Caco-2 (cell line): ENCODE measurements around the gene NKTR. TPM values are rescaled to one million over a fixed set of nuclear protein-coding genes. Genes with fewer than 3 reads are reported as not detected.

Experiments used
- BruUV-seq: library from RNA; stranded (reverse); fragments of 400-500 nt; replicated peaks from 2 replicates; lab custom pipeline; 2021; lab: Mats Ljungman, UMichigan
- CTCF ChIA-PET: fragments of 300-600 bp; sonication (Branson Sonifier 250); formaldehyde crosslinking; loops from one replicate; lab custom pipeline; 2022; ENCODE audit warnings: antibody characterized with exemption; lab: Charles Lee
- POLR2A ChIA-PET: fragments of 300-600 bp; sonication (Branson Sonifier 250); formaldehyde crosslinking; loops from one replicate; lab custom pipeline; 2022; ENCODE audit warnings: antibody characterized with exemption; lab: Charles Lee
- DNase-seq, 2 experiments: peaks; one replicate each; pipeline versions ENCODE4 v3.0.0 to v3.0.0-alpha.2; 2020 to 2022
- H3K27me3 ChIP-seq: replicated peaks from 2 replicates; pipeline ENCODE4 v1.6.0; 2011; ENCODE audit warnings: low read length; ENCODE audit not compliant: control insufficient read depth, insufficient read depth
- H3K36me3 ChIP-seq: 2 replicates; pipeline ENCODE4 v1.5.1; 2011; ENCODE audit warnings: low read length; ENCODE audit not compliant: control insufficient read depth, insufficient read depth
- H3K4me1 ChIP-seq: fragments of 250-450 bp; sonication (Bioruptor Pico); 2 replicates; pipeline ENCODE4 v1.5.1; 2020; ENCODE audit warnings: mild to moderate bottlenecking
- H3K4me3 ChIP-seq: 2 replicates; pipeline ENCODE4 v1.5.1; 2011; ENCODE audit warnings: low read depth, mild to moderate bottlenecking, control low read depth, low read length
- H3K9me3 ChIP-seq: fragments of 250-450 bp; sonication (Bioruptor Pico); 2 replicates; pipeline ENCODE4 v1.5.1; 2020; ENCODE audit warnings: mild to moderate bottlenecking, moderate library complexity
- H3K27ac Mint-ChIP-seq: one replicate; pipeline ENCODE4 v1.8.0; 2022; ENCODE audit warnings: mixed read lengths; ENCODE audit not compliant: unreplicated experiment
- H3K27me3 Mint-ChIP-seq: one replicate; pipeline ENCODE4 v1.8.0; 2022; ENCODE audit warnings: mixed read lengths; ENCODE audit not compliant: insufficient read depth, unreplicated experiment
- H3K36me3 Mint-ChIP-seq: one replicate; pipeline ENCODE4 v1.8.0; 2022; ENCODE audit warnings: mild to moderate bottlenecking, mixed read lengths; ENCODE audit not compliant: insufficient read depth, unreplicated experiment
- H3K4me1 Mint-ChIP-seq: one replicate; pipeline ENCODE4 v1.8.0; 2022; ENCODE audit warnings: low read depth, mixed read lengths; ENCODE audit not compliant: unreplicated experiment
- H3K4me3 Mint-ChIP-seq: one replicate; pipeline ENCODE4 v1.8.0; 2022; ENCODE audit warnings: mild to moderate bottlenecking, moderate library complexity, mixed read lengths; ENCODE audit not compliant: unreplicated experiment
- H3K9me3 Mint-ChIP-seq: one replicate; pipeline ENCODE4 v1.8.0; 2022; ENCODE audit warnings: mixed read lengths; ENCODE audit not compliant: unreplicated experiment
- CTCF ChIP-seq, 2 experiments: fragments of 200-600 bp in 1 of 2; IDR thresholded peaks; 1 replicate in 1 of 2; 2 replicates in 1 of 2; pipeline versions ENCODE4 v1.5.1 to v1.8.0; 2011 to 2022; ENCODE audit warnings: antibody characterized with exemption in 1 of 2, control low read depth in 1 of 2, inconsistent platforms in 1 of 2, low read depth in 1 of 2, low read length in 1 of 2, mild to moderate bottlenecking in 1 of 2, moderate library complexity in 1 of 2; ENCODE audit not compliant: insufficient read depth in 1 of 2, severe bottlenecking in 1 of 2, unreplicated experiment in 1 of 2
- intact Hi-C: fragments of 100-400 bp; cut with micrococcal nuclease; formaldehyde crosslinking; loops from one replicate; pipeline ENCODE4 v1.10.0; 2022; ENCODE audit not compliant: unreplicated experiment
- total RNA-seq: library from RNA; stranded (reverse); gene quantifications from 2 replicates; pipeline ENCODE4 v1.2.3, GENCODE V29; 2022

The NKTR gene
- total RNA-seq, 1 experiment from 2014 or later: 66.6 TPM

- ChIA-PET CTCF (no interaction called here), POLR2A (no interaction called here)
- no peaks in the 10 kb centered on the region for H3K36me3 ChIP-seq
- Mint-ChIP-seq H3K4me3 (no peak overlapping the region), H3K27me3 (no peaks in the 10 kb centered on the region), H3K36me3 (peaks cover 4% of the 10 kb centered on the region), H3K4me1 (no peaks in the 10 kb centered on the region), H3K27ac (no peak overlapping the region), H3K9me3 (no peaks in the 10 kb centered on the region)
- H3K4me3 ChIP-seq: no peak overlapping the region
- BruUV-seq: no TSS peak
- TF ChIP-seq CTCF (IDR thresholded peaks at IDR 0.05; ENCODE audit: insufficient read depth in 1 of 2, low read depth in 1 of 2, low read length in 1 of 2, severe bottlenecking in 1 of 2, unreplicated experiment in 1 of 2): no peak
- H3K27me3 ChIP-seq: no peaks in the 10 kb centered on the region
- DNase-seq: no peak
- H3K4me1 ChIP-seq: peaks cover 8% of the 10 kb centered on the region; the same call in 1 of the 2 replicates
- no peaks in the 10 kb centered on the region for H3K9me3 ChIP-seq
- intact Hi-C loops: loop anchor here (2.0 kb wide), 1 partner anchor 85 kb away; no protein-coding TSS in a partner anchor
Observed at GRCh38 chr3:42659451-42660130, 59.1 kb downstream of the NKTR start.

- no peaks in the 10 kb centered on the region for H3K27me3 Mint-ChIP-seq
- H3K4me1 ChIP-seq: peaks cover 2% of the 10 kb centered on the region; the same call in 1 of the 2 replicates
- no peak for DNase-seq
- BruUV-seq: no TSS peak
- no peak overlapping the region for H3K27ac Mint-ChIP-seq
- CTCF ChIA-PET: no interaction called here
- H3K4me3 ChIP-seq: no peak overlapping the region
- H3K27me3 ChIP-seq: no peaks in the 10 kb centered on the region
- no peaks in the 10 kb centered on the region for H3K4me1 Mint-ChIP-seq
- intact Hi-C loops: loop anchor here (2.0 kb wide), 1 partner anchor 85 kb away; no protein-coding TSS in a partner anchor
- H3K9me3 Mint-ChIP-seq: no peaks in the 10 kb centered on the region
- peaks cover 4% of the 10 kb centered on the region for H3K36me3 Mint-ChIP-seq
- POLR2A ChIA-PET: no interaction called here
- H3K4me3 Mint-ChIP-seq: no peak overlapping the region
- TF ChIP-seq CTCF (IDR thresholded peaks at IDR 0.05; ENCODE audit: insufficient read depth in 1 of 2, low read depth in 1 of 2, low read length in 1 of 2, severe bottlenecking in 1 of 2, unreplicated experiment in 1 of 2): no peak
- H3K9me3 ChIP-seq: no peaks in the 10 kb centered on the region
- H3K36me3 ChIP-seq: no peaks in the 10 kb centered on the region
Observed at GRCh38 chr3:42660131-42660715, 59.7 kb downstream of the NKTR start.

- Mint-ChIP-seq H3K27ac (no peak overlapping the region), H3K27me3 (no peaks in the 10 kb centered on the region), H3K4me1 (no peaks in the 10 kb centered on the region), H3K4me3 (no peak overlapping the region), H3K9me3 (no peaks in the 10 kb centered on the region), H3K36me3 (peaks cover 4% of the 10 kb centered on the region)
- TF ChIP-seq CTCF (IDR thresholded peaks at IDR 0.05; ENCODE audit: insufficient read depth in 1 of 2, low read depth in 1 of 2, low read length in 1 of 2, severe bottlenecking in 1 of 2, unreplicated experiment in 1 of 2): no peak
- ChIA-PET CTCF (no interaction called here), POLR2A (no interaction called here)
- Histone ChIP-seq H3K36me3 (no peaks in the 10 kb centered on the region), H3K4me1 (no peaks in the 10 kb centered on the region), H3K9me3 (no peaks in the 10 kb centered on the region), H3K27me3 (no peaks in the 10 kb centered on the region), H3K4me3 (no peak overlapping the region)
- DNase-seq: no peak
- no TSS peak for BruUV-seq
- intact Hi-C loops: loop anchor here (2.0 kb wide), 1 partner anchor 84 kb away; no protein-coding TSS in a partner anchor
Observed at GRCh38 chr3:42660898-42661297, 60.4 kb downstream of the NKTR start.
